Spleen (tissue), 7 donors: ENCODE data around the gene ING4.
A peak's percentile ranks its signal among the peaks of the same experiment; 100 is the strongest.

Experiments used
- POLR2A ChIP-seq, 3 donors: fragments of 450-650 bp; IDR thresholded peaks; one replicate each; pipeline ENCODE4 v1.5.1; 2017; ENCODE audit warnings: antibody characterized with exemption in 3 of 3, mild to moderate bottlenecking in 1 of 3
- POLR2AphosphoS5 ChIP-seq, 3 donors: sonication (generic); formaldehyde crosslinking; IDR thresholded peaks; one replicate each; pipeline ENCODE4 v1.5.1; 2017; ENCODE audit warnings: antibody characterized with exemption in 3 of 3
- TF ChIP-seq, protein P1 (sequence below), 11 experiments: fragments of 200-600 bp in 7 of 11; fragments of 450-650 bp in 4 of 11; sonication (generic) in 4 of 11; IDR thresholded peaks in 8 of 11; conservative IDR thresholded peaks in 3 of 11; 1 replicate in 7 of 11; 2 replicates in 4 of 11; pipeline versions ENCODE4 v1.4.0 to v1.8.0; 2016 to 2021; ENCODE audit warnings: antibody characterized with exemption in 11 of 11, inconsistent platforms in 4 of 11, mild to moderate bottlenecking in 1 of 11
- donor health status: DM: no; HTN: no; CAD: no; lungs with moderate emphysema.
- donor health status: DM: no; HTN: no; CAD: no.
- donor health status: DM: no; HTN: no; CAD: no.

DNA sequence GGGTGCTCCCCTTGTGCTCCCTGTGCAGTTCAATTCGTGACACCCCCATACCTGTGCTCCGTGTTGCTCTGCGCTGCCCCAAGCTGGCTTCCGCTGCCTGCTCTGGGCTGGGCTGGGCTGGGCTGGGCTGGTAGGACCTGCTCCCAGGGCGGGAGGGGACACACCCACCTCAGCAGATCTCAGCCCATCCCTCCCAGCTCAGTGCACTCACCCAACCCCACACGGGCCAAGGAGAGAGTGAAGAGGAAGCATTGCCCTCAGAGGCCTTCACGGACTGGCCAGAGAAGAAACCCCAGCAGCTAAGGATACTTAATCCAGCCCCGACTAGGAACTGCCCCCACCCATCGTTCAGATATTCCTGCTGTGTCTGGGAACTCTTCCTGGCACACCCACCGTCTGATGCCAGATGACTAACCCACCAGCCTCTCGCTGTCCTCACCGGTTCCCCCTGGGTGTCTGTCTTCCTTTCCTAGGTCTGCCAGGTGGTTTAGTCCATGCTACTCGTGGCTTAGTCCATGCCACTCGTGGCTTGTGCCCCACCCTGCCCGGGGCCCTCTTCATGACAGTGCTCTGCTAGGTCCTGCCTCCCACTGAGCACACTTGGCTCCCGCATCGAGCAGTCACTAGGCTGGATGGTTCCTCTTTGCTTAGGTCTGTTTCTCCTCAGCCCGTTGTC, 26.9 kb downstream of the ING4 start, which contains the start of gene LPAR5:
- TF ChIP-seq, protein P1, sequence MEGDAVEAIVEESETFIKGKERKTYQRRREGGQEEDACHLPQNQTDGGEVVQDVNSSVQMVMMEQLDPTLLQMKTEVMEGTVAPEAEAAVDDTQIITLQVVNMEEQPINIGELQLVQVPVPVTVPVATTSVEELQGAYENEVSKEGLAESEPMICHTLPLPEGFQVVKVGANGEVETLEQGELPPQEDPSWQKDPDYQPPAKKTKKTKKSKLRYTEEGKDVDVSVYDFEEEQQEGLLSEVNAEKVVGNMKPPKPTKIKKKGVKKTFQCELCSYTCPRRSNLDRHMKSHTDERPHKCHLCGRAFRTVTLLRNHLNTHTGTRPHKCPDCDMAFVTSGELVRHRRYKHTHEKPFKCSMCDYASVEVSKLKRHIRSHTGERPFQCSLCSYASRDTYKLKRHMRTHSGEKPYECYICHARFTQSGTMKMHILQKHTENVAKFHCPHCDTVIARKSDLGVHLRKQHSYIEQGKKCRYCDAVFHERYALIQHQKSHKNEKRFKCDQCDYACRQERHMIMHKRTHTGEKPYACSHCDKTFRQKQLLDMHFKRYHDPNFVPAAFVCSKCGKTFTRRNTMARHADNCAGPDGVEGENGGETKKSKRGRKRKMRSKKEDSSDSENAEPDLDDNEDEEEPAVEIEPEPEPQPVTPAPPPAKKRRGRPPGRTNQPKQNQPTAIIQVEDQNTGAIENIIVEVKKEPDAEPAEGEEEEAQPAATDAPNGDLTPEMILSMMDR (IDR thresholded peaks at IDR 0.05 in 8 of 11, conservative IDR thresholded peaks at IDR 0.05 in 3 of 11) = no peak
- TF ChIP-seq POLR2A (IDR thresholded peaks at IDR 0.05) = peak in 1 of 3 donors; percentile 68
- TF ChIP-seq POLR2AphosphoS5 (IDR thresholded peaks at IDR 0.05) = peak; percentile 79 to 85 (median 84)
